ENCODE measurements around the gene PDGFC.

DNA sequence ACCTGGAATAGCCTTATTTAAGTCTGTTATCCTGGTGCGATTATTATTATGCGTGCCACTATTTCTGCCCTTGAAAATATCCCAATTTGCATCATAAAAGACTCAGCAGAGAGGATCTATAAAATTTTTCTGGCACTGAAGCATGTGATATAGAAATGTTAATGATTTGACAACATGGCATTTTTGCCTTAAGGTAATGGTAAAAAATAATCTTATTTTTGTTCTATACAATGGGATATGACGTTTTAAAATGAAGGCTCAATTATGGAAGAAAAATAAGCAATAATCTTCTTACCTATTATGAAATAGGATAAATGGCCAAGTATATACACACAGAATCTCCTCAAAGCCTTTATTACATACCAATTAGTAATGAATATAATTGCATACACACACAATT, 113.5 kb downstream of the PDGFC start:
- no peak for TF ChIP-seq EZH2 (IDR thresholded peaks at IDR 0.05)
- TF ChIP-seq POLR2AphosphoS5 (IDR thresholded peaks at IDR 0.05; ENCODE audit: borderline replicate concordance, low read depth, low read length) = no peak
